ENCODE data around the gene TMEM41B. TPM values are rescaled to one million over a fixed set of nuclear protein-coding genes. Genes with fewer than 3 reads are reported as not detected.

The TMEM41B gene
- total and polyA plus RNA-seq, 11 donors, result 14.8 to 27.8 (median 21.7) TPM

DNA sequence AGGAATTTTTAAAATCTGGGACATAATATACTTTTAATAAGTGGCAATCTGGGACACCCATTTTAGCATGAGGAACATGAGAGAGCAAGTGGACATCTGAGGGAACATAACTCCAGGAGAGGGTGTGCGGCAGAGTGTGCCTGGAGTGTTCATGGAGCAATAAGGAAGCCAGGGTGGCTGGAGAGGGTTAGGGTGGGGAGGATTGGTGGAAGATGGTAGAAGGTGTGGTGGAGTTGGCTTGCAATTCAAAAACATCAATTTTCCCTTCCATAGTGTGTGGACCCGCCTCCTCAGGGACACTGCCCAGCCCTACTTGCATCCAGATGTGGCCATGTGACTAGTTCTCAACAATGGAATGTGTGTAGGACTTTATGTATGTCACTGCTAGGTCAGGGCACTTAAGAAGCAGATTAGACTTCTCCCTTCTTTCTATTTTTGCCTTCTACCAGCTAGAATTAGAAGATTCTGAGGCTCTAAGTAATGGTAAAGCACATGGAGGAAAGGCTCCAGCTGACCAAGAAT, 44.8 kb downstream of the TMEM41B start:
- Histone ChIP-seq H3K27ac (no peak overlapping the region), H3K4me1 (peaks cover 0 to 23% (median 12%) of the 10 kb centered on the region in 12 donors), H3K9me3 (no peaks in the 10 kb centered on the region), H3K4me3 (no peak overlapping the region), H3K27me3 (no peaks in the 10 kb centered on the region), H3K36me3 (no peaks in the 10 kb centered on the region)
- no peak for ATAC-seq
- no peak for DNase-seq
- 74 to 85% (median 81%) methylated on average over 2 of the region's 2 CpGs for WGBS, 4 donors
- no peak for TF ChIP-seq POLR2A (IDR thresholded peaks at IDR 0.05)
- intact Hi-C loops (cut with DNase I), result loop anchor here in 8 of 10 donors (5.0 to 10.0 kb wide), 5 partner anchors 43 to 195 kb away; partner anchors contain the start of genes IPO7 (in 3 of the 8), TMEM41B (in 2 of the 8) and ZNF143 (in 1 of the 8)

DNA sequence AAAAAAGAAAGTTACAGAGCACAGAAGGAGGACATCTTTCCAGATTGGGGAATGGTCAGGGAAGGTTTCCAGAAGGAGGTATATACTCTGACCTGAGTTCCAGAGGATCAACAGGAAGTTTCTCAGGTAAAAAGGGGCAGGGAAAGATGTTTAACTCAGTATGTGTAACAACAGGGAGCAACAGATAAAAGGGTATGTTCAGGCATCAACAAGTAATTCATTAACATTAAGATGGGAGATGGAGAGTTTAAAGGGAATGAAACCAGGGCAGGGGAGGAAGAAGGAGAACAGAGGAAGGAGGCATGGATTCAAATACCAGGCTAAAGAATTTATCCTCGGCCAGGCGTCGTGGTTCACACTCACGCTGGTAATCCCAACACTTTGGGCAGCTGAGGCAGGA, 46.7 kb downstream of the TMEM41B start:
- Histone ChIP-seq H3K27me3 (no peaks in the 10 kb centered on the region), H3K9me3 (no peaks in the 10 kb centered on the region), H3K36me3 (no peaks in the 10 kb centered on the region), H3K27ac (no peak overlapping the region), H3K4me3 (no peak overlapping the region), H3K4me1 (peaks cover 0 to 22% (median 11%) of the 10 kb centered on the region in 12 donors)
- TF ChIP-seq, protein P1, sequence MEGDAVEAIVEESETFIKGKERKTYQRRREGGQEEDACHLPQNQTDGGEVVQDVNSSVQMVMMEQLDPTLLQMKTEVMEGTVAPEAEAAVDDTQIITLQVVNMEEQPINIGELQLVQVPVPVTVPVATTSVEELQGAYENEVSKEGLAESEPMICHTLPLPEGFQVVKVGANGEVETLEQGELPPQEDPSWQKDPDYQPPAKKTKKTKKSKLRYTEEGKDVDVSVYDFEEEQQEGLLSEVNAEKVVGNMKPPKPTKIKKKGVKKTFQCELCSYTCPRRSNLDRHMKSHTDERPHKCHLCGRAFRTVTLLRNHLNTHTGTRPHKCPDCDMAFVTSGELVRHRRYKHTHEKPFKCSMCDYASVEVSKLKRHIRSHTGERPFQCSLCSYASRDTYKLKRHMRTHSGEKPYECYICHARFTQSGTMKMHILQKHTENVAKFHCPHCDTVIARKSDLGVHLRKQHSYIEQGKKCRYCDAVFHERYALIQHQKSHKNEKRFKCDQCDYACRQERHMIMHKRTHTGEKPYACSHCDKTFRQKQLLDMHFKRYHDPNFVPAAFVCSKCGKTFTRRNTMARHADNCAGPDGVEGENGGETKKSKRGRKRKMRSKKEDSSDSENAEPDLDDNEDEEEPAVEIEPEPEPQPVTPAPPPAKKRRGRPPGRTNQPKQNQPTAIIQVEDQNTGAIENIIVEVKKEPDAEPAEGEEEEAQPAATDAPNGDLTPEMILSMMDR (IDR thresholded peaks at IDR 0.05), result no peak
- TF ChIP-seq POLR2A (IDR thresholded peaks at IDR 0.05), result no peak
- no peak for DNase-seq
- 87 to 91% (median 88%) methylated on average over 4 of the region's 4 CpGs for WGBS, 4 donors
- intact Hi-C loops (cut with DNase I), result loop anchor here in 8 of 10 donors (5.0 to 10.0 kb wide), 5 partner anchors 45 to 197 kb away; partner anchors contain the start of genes IPO7 (in 3 of the 8), TMEM41B (in 1 of the 8) and ZNF143 (in 1 of the 8)
- no peak for ATAC-seq

DNA sequence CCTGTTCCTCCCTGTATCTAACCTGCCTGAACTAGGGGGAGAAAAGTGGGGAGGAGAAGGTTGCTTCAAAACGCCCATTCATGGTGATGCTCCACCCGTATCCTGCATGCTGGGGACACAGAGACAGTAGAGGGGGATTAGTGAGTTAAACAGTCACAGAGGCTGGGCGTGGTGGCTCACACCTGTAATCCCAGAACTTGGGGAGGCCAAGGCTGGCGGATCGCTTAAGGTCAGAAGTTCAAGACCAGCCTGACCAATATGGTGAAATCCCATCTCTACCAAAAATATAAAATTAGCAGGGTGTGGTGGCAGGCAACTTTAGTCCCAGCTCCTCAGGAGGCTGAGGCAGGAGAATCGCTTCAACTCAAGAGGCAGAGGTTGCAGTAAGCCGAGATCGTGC, 47.5 kb downstream of the TMEM41B start:
- ATAC-seq, result no peak
- 90 to 97% (median 96%) methylated on average over 8 of the region's 8 CpGs for WGBS, 4 donors

DNA sequence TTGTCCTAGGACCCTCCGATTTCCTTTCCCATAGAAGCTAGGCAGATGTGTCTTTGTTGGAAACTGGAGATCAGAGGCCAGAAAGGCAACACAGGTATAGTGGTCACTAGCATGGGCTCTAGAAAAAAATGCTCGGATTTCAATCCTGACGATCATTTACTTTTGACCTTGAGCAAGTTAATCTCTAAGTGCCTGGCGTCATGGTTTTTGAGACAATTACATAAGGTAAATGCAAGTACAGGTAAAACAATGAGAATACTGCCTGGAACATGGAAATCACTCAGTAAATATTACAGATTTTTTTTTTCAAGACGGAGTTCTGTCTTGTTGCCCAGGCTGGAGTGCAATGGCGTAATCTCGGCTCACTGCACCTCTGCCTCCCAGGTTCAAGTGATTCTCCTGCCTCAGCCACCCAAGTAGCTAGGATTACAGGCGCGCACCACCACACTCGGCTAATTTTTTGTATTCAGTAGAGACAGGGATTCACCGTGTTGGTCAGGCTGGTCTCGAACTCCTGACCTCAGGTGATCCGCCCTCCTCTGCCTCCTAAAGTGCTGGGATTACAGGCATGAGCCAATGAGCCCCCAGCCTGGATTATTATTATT, 48.2 kb downstream of the TMEM41B start:
- TF ChIP-seq POLR2A (IDR thresholded peaks at IDR 0.05), result no peak
- TF ChIP-seq, protein P1 (IDR thresholded peaks at IDR 0.05), result no peak
- WGBS, 4 donors, result 83 to 89% (median 85%) methylated on average over 13 of the region's 13 CpGs
- no peaks in the 10 kb centered on the region for H3K36me3 ChIP-seq
- no peaks in the 10 kb centered on the region for H3K9me3 ChIP-seq
- H3K4me1 ChIP-seq, result peaks cover 0 to 35% (median 24%) of the 10 kb centered on the region in 12 donors
- peak overlapping the region in 4 of 12 donors; percentile 96 to 99 (median 98) for H3K4me3 ChIP-seq
- DNase-seq (no peak), ATAC-seq (no peak)
- peak overlapping the region in 10 of 12 donors; percentile 93 to 99 (median 98) for H3K27ac ChIP-seq
- intact Hi-C loops (cut with DNase I), result loop anchor here in 8 of 10 donors (5.0 to 10.0 kb wide), 5 partner anchors 46 to 199 kb away; partner anchors contain the start of genes IPO7 (in 3 of the 8), TMEM41B (in 1 of the 8) and ZNF143 (in 1 of the 8)
- H3K27me3 ChIP-seq, result no peaks in the 10 kb centered on the region

More for the DNA sequence above, 47.5 kb downstream of the TMEM41B start:
- Histone ChIP-seq H3K27me3 (no peaks in the 10 kb centered on the region), H3K36me3 (no peaks in the 10 kb centered on the region), H3K9me3 (no peaks in the 10 kb centered on the region), H3K27ac (no peak overlapping the region), H3K4me3 (no peak overlapping the region), H3K4me1 (peaks cover 0 to 28% (median 18%) of the 10 kb centered on the region in 12 donors)
- no peak for DNase-seq
- intact Hi-C loops (cut with DNase I), result loop anchor here in 8 of 10 donors (5.0 to 10.0 kb wide), 5 partner anchors 45 to 198 kb away; partner anchors contain the start of genes IPO7 (in 3 of the 8), TMEM41B (in 1 of the 8) and ZNF143 (in 1 of the 8)
- TF ChIP-seq, protein P1 (IDR thresholded peaks at IDR 0.05), result no peak
- no peak for TF ChIP-seq POLR2A (IDR thresholded peaks at IDR 0.05)

Measured in heart left ventricle (tissue), 16 donors.